ENCODE measurements around the gene CA5B. TPM values are rescaled to one million over a fixed set of nuclear protein-coding genes. Genes with fewer than 3 reads are reported as not detected.

CA5B gene
- total RNA-seq, 2 donors from 2014 or later: 14.0 to 31.7 TPM

GRCh38 chrX:15816886-15817285 lies 78.8 kb downstream of the CA5B start:
- H3K9me3 Mint-ChIP-seq: no peaks in the 10 kb centered on the region
- DNase-seq: peak; percentile 50
- Histone ChIP-seq H3K27ac (ENCODE audit: low read depth, low read length) (no peak overlapping the region), H3K4me1 (ENCODE audit: control insufficient read depth, insufficient read depth, low read length) (no peaks in the 10 kb centered on the region), H3K36me3 (ENCODE audit: control insufficient read depth, insufficient read depth, low read length) (peaks cover 46% of the 10 kb centered on the region), H3K9ac (ENCODE audit: extremely low read depth, low read length, poor library complexity, severe bottlenecking) (no peak overlapping the region), H3K27me3 (ENCODE audit: control insufficient read depth, insufficient read depth, low read length, poor library complexity, severe bottlenecking) (no peaks in the 10 kb centered on the region), H3K4me3 (ENCODE audit: low read length) (no peak overlapping the region), H3K9me3 (ENCODE audit: control insufficient read depth, low read length) (no peaks in the 10 kb centered on the region)
- 90% methylated on average over 4 of the region's 4 CpGs; no CpG with 5 or more reads in 1 of the 2 experiments for WGBS, 2 experiments (ENCODE audit: insufficient coverage in 1 of 2, insufficient read length in 1 of 2)
- H3K4me1 Mint-ChIP-seq: peaks cover 9% of the 10 kb centered on the region
- TF ChIP-seq CTCF (conservative IDR thresholded peaks at IDR 0.05): no peak
- H3K4me3 Mint-ChIP-seq: no peak overlapping the region
- peak overlapping the region; percentile 83 for H3K27ac Mint-ChIP-seq
- H3K36me3 Mint-ChIP-seq (ENCODE audit: low read depth): peaks cover 71% of the 10 kb centered on the region
- no peaks in the 10 kb centered on the region for H3K27me3 Mint-ChIP-seq (ENCODE audit: insufficient read depth)

- Histone ChIP-seq H3K27me3 (ENCODE audit: control insufficient read depth, insufficient read depth, low read length, poor library complexity, severe bottlenecking) (no peaks in the 10 kb centered on the region), H3K36me3 (ENCODE audit: control insufficient read depth, insufficient read depth, low read length) (peaks cover 25% of the 10 kb centered on the region), H3K4me3 (ENCODE audit: low read length) (no peak overlapping the region), H3K4me1 (ENCODE audit: control insufficient read depth, insufficient read depth, low read length) (no peaks in the 10 kb centered on the region), H3K27ac (ENCODE audit: low read depth, low read length) (no peak overlapping the region), H3K9me3 (ENCODE audit: control insufficient read depth, low read length) (no peaks in the 10 kb centered on the region), H3K9ac (ENCODE audit: extremely low read depth, low read length, poor library complexity, severe bottlenecking) (no peak overlapping the region)
- H3K27me3 Mint-ChIP-seq (ENCODE audit: insufficient read depth): no peaks in the 10 kb centered on the region
- no peaks in the 10 kb centered on the region for H3K9me3 Mint-ChIP-seq
- TF ChIP-seq CTCF (conservative IDR thresholded peaks at IDR 0.05): no peak
- DNase-seq: no peak
- WGBS, 2 experiments (ENCODE audit: insufficient coverage in 1 of 2, insufficient read length in 1 of 2): 93 to 98% methylated on average over 6 to 14 of the region's 14 CpGs
- no peak overlapping the region for H3K27ac Mint-ChIP-seq
- peaks cover 9% of the 10 kb centered on the region for H3K4me1 Mint-ChIP-seq
- peaks cover 59% of the 10 kb centered on the region for H3K36me3 Mint-ChIP-seq (ENCODE audit: low read depth)
- H3K4me3 Mint-ChIP-seq: no peak overlapping the region
These were observed 82.3 kb downstream of the CA5B start for GRCh38 chrX:15820106-15821073.

GRCh38 chrX:15822922-15823321 lies 84.9 kb downstream of the CA5B start:
- Mint-ChIP-seq H3K4me1 (peaks cover 11% of the 10 kb centered on the region), H3K4me3 (no peak overlapping the region), H3K36me3 (ENCODE audit: low read depth) (peaks cover 48% of the 10 kb centered on the region), H3K9me3 (no peaks in the 10 kb centered on the region), H3K27ac (no peak overlapping the region), H3K27me3 (ENCODE audit: insufficient read depth) (no peaks in the 10 kb centered on the region)
- Histone ChIP-seq H3K27me3 (ENCODE audit: control insufficient read depth, insufficient read depth, low read length, poor library complexity, severe bottlenecking) (no peaks in the 10 kb centered on the region), H3K36me3 (ENCODE audit: control insufficient read depth, insufficient read depth, low read length) (peaks cover 37% of the 10 kb centered on the region), H3K9me3 (ENCODE audit: control insufficient read depth, low read length) (no peaks in the 10 kb centered on the region), H3K4me1 (ENCODE audit: control insufficient read depth, insufficient read depth, low read length) (no peaks in the 10 kb centered on the region), H3K9ac (ENCODE audit: extremely low read depth, low read length, poor library complexity, severe bottlenecking) (no peak overlapping the region), H3K4me3 (ENCODE audit: low read length) (no peak overlapping the region), H3K27ac (ENCODE audit: low read depth, low read length) (no peak overlapping the region)
- DNase-seq: no peak
- 93% methylated on average over 17 of the region's 23 CpGs; no CpG with 5 or more reads in 1 of the 2 experiments for WGBS, 2 experiments (ENCODE audit: insufficient coverage in 1 of 2, insufficient read length in 1 of 2)
- no peak for TF ChIP-seq CTCF (conservative IDR thresholded peaks at IDR 0.05)
